NCI-H748 (cell line): Measurements from ENCODE around the gene TRIM26.
"Not testable (repeated sequence)": the region's sequence is repeated elsewhere in the genome, so short reads cannot be mapped to it uniquely, and the experiment has no call there.

Source experiments
- DNase-seq: peaks from one replicate; lab custom pipeline; 2025; ENCODE audit not compliant: unreplicated experiment; lab: John Stamatoyannopoulos, UW

The TRIM26 gene

DNA sequence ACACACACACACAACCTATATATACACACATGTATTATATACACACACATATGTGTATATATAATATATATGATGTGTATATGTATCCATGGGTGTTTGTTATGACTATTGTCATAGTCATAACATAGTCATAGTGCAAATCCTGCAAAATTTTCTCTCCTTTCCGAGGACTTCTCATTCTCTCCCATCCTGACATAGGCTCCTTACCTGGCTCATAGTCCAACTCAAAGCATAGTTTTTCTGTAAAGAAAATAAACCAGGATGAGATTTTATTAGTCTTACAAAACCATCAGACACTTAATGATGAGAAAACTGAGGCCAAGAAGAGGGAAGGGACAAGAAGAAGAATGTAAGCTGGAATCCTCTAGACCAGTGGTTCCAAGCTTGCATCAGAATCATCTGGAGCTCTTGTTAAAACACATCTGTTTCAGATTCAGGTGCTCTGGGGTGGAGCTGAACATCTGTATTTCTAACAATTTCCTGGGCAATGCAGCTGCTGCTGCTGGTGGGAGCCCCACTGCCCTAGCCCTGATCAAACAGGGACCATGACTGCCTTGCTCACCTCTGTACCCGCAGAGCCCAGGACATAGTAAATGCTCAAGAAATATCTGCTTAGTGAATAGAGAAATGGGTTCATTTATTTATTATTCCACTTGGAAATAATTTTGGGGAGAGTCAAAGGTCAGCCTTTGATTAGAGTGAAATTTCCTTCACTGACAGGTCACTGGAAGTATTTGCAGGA lies 57.5 kb downstream of the TRIM26 start:
- no peak for DNase-seq

DNA sequence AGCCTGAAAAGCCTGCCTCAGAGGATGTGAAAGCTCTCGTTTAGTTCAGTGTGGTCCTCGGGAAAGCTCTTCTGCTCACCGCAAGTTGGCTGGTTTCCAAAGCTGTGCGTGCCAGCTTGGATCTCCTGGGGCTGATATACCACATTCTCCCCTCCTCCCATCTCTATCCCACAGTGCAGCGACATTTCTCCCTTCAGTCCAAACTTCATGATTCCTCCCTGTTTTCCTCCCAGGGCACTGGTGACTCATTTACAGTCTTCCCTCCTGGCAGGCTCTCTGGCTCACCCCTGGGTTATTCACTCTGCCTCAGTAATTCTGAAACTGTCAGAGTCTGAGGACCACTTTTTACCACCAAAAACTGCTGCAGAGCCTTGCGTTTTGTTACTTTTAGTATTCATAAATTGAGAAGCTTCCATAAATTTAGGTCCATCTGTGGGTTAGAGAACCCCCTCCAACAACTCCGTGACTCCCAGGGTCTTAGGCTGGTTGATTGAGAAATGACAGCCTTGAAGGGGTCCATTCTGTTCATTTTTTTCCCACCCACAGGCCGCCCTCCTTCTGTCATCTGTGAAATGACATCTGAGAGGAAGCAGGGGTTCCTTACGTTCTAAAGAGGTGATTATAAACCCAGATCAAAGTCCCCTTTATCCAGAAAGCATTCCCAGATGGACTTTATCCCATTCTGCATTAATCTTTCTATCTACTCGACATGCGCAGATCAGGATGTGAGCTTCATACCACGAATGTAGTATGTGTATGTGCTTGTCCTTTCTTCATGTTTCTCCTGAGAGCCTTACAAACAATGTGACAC lies 58.3 kb downstream of the TRIM26 start:
- DNase-seq, result no peak

DNA sequence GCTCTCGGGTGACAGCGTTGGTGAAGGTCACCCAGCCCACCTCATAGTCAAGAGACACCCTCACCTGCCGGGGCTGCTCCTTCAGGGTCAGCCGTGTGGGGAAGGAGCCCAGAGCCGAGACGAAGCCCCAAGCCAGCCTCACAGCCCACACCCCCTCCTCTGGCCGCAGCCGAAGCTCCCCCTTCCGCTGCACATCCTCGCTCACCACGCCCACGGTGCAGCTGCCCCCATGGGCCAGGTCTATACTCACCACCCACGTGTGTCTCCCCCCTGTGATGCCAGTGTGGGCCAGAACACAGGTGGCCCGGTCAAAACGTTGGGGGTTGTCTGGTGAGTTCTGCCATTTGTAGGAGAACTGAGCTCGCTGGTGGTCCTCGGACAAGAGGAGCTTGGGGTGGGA lies 59.1 kb downstream of the TRIM26 start:
- DNase-seq, result no peak

DNA sequence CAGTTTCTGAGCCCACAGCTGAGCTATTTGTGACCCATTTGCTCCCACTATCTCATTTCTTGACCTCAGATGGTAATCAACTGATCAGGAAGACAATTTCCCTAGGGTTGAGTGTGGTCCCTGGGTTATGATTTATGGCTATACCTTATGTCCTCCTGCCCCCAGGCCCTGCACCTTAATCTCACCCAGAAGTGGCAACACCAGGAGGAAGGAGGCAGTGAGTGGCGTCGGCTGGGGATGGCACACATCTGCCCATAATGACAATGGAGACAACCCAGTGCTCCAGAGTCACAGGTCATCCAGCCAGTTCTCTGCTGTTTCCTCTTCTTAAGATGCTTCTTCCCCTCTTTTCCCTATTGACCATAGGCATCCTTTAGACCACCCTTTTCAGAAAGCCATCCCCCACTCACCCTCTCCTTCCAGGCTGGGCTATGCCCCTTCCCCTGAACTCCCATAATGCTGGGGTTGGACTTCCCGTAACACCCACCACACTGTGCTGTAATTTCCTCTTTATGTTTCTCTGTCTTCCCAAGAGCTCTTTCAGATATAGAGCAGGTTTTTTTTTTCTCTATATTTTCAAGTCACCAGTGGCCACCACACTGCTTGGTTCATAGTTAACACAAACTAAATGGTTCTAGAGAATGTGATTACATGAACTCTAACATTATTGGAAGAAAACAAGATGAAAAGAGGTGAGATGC lies 60.1 kb downstream of the TRIM26 start:
- DNase-seq, result no peak

DNA sequence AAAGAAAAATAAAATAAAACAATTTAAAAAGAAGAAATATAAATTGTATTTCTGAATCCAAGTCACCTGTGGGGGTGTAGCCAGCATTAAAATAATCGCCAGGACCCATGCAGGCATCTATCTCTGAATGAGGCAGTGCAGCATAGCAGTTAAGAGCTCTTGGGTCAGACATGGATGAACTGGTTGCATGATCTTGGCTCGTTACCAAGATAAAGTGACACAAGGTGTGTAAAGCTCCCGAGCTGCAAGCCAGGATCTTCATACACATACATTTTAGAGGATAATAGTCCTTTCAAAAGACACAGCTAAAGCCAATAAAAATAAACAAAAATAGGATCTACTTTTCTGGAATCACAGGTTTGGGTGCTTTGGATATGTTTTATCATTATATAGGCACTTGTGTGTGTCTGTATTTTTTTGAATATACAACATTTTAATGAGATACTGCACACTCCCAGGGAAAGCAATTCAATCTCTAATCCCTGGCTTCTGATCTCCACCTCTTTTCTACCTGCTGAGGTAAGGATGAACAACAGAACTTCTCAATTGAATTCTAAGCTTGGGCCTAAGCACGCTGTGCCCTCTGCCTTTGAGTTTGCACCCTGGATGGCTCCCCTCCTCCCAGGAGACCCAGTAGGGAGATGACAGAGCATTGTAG lies 61.1 kb downstream of the TRIM26 start:
- DNase-seq, result no peak

DNA sequence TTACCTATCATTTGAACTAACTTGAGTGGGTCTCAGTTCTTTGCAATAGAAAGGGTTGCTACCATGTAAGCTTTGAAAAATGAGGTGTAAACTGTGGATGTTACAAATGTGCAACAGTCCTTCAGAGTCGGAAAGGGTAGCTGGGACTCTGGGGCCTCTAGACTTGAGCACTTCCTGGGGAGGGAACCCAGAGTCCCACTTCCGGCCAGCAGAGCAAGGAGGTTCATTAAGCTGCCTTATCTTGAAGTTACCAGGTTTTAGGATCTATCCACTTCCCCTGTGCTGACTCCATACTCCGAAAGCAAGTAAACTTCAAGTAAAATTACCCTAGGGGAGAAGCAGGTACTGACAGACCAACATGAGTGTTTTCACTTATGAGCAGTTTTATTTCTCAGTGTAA lies 61.6 kb downstream of the TRIM26 start:
- DNase-seq, result no peak

DNA sequence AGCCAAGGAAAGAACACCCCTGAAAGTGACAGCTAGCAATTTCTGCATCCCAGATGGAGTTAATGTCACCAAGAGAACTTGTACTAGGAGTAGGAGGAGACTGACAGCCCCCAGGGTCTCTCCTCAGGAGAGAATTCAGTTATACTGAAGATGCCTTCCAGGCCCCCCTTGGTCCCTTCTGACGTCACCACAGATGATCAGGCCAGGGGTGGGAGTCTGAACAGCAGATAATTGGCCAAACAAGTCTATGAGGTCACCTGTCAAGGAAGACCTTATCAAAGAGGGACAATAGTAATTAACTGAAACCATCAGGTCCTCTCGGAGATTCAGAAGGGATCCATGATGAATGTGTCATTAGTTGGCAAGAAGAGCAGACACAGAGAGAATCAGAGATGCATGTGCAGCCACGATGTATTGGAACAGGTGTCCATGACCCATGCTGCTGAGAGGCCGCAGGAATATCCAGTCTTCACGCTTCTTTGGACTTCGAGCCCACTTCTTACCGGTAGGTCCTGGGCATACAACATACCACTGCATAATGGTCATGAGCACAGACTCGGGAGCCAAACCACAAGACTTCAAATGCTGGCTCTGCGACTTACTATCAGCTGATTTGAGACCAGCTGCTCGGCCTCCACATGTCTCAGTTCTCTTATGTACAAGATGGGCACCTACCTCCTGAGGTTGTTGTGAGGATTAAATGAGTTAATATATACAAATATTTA lies 62.4 kb downstream of the TRIM26 start:
- DNase-seq, result no peak

DNA sequence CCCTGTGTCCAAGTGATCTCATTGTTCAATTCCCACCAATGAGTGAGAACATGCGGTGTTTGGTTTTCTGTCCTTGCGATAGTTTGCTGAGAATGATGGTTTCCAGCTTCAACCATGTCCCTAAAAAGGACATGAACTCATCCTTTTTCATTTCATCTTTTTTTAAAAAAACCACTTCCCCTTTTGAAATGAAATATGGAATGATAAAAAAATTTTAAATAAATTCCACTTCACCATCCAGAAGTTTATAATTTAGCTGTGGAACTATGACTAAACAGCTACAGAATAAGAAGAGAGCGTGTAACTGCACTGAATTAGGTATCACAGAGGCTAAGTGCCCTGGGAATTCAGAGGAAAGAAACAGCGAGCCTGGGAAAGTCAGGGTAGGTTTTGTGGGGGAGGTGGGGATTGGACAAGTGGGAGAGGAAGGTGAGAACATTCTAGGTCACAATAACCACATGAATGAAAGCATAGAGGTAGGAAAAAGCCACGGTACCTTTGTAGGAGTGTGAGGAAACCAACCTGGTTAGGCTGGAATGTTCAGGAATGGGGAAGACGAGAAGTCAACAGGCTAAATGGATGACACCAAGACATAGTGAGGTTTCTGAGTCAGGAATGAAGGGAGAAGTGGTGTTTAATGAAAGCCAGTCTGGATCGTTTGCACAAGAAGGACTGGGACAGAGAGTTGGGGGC lies 63.2 kb downstream of the TRIM26 start:
- no peak for DNase-seq

DNA sequence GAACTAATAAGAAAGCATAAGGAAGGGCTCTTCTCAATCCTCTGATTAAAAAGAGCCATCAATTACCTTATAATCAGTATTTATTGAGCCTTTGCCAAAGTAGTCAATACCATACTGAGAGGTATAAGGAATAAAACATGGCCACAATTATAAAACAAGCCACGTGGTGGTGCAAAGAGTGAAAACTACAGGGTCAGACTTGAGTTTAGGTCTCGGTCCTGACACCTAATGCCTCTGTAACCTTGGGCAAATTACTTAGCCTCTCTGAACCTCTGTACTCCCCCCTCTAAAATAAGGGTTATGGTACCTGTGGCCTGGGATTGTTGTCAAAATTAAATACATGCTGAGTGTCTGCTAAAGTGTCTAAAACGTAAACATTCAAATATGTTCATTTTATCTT lies 64.0 kb downstream of the TRIM26 start:
- no peak for DNase-seq

DNA sequence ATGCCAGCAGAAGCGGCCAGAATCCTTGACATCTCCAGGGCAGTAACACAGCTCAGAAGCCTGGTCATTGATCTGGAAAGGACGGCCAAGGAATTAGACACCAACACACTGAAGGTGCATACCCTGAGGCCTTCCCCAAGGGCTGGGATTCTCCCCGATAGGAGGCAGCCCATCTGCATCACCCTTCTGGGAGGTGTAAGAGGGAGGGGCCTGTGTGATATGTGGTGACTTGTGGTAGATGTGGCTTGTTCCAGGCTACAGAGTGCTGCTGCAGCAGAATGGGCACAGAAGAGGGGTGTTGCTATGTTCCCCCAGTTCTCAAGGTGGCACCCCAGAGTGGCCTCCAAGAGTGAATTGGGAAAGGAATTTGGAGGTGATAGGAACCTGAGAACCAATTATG lies 66.1 kb downstream of the TRIM26 start:
- DNase-seq, result no peak

DNA sequence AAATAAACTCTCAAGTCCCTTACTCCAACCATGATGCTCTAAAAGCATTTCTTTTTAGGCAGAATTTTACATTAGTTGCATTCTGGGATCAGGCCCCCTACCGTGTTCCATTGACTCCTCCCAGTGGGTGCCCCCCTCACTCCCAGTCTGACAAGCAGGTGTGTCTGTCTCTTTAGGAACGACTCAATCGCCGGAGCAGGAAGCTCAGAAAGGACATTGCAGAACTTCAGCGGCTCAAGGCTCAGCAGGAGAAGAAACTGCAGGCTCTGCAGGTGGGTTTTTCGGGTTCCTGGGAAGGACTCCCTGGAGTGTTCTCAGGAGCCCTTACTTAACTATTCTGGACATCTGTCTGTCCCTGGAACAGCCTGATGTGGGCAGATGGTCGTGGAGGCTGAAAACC lies 67.4 kb downstream of the TRIM26 start:
- no peak for DNase-seq

DNA sequence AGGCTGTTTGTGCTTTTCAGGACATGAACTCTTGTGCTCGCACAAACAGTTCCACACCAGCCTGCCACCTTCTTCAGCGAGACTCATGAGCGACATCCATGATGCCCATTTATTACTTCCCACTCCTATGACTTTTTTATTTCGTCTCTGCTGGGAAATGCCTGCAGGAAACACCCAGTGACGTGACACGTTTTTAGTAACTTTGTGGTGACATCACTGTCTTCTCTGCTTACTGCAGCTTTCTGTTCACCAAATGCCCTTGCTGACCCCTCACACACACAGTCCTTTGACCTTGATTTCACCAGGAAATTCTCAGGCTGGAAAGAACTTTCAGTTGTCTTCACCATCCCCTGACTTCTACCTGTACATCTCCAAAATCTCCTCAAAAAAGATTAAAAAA lies 68.4 kb downstream of the TRIM26 start:
- no peak for DNase-seq

DNA sequence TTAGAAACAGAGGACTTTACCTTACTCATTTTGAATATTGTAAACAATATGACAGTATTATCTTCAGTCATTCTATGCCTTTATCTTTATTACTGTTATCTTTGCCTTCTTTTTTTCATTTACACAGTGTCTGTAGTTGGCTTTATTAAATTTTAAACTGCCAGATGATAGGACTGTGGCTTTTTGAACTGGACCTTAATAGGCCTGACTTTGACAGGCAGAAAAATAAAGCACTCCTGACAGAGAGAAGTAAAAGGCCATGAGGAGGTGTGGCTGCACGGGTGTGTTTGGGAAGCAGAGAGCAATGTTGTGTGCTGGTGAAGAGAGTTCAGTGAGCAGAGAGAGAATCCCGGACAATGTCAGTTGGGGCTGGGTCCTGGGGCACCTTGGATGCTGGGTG lies 69.4 kb downstream of the TRIM26 start:
- no peak for DNase-seq

DNA sequence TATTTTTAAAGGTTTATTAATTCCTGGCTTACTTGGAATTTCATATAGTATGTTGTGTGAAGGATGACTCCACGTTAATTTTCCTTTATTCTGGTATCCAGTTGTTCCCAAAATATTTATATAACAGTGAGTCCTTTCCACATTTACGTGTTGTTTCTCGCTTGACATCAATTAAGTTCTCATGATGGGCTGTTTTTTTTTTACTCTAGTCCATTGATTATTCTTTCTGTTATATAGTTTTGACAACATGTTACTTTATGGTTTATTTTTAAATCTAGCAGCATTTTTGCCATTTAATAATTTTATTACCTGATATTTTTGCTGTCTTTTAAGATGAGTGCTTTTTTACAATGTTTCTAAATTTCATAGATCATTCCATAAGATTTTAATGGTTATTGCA lies 70.5 kb downstream of the TRIM26 start:
- DNase-seq, result no peak

DNA sequence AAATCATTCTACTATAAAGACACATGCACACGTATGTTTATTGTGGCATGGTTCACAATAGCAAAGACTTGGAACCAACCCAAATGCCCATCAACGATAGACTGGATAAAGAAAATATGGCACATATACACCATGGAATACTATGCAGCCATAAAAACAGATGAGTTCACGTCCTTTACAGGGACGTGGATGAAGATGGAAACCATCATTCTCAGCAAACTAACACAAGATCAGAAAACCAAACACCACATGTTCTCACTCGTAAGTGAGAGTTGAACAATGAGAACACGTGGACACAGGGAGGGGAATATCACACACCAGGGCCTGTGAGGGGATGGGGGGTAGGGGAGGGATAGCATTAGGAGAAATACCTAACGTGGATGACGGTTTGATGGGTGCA lies 73.0 kb downstream of the TRIM26 start:
- DNase-seq, result not testable (repeated sequence)

DNA sequence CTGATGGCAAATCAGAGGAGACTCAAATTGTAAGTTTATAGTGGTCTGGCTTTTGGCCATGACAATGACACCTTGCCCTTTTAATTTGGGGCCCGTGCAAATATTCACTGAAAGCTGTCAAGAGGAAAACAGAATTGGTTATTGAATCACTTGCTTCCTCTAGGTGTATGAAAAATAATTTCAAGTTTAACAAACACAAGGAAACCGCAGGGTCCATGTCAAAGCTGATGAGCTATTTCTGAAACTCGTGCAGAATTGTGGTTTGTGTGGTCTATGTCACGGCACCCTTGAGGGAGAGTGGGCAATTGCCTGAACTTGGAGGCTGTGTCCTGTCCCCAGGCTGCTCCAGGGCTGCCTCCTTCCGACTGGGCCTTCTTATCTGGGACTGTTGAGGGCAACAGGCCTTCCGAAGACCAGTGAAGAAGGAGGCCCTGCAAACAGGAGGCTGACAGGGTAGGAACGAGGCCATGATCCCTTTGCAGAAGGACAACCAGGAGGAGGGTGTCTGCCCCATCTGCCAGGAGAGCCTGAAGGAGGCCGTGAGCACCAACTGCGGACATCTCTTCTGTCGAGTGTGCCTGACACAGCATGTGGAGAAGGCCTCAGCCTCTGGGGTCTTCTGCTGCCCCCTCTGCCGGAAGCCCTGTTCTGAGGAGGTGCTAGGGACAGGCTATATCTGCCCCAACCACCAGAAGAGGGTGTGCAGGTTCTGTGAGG lies 76.5 kb downstream of the TRIM26 start:
- no peak for DNase-seq

DNA sequence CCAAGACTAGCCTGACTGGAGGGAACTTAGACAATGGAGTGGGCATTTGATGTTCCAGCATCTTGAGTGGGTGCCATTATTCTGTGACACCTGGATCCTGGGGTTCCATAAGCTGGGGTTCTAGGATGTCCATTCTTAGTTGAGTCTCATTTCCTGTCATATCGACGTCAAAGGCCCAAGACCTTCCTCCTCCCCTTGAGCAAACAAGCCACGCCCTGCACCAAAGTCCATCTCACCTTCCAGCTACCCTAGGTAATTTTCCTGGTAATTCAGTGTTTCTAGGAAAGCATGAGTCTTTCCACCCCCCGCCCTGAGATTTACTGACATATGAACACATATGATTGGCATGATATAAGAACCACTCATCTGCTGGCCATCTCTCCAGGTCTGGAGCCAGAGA lies 77.4 kb downstream of the TRIM26 start, which contains the start of gene TRIM40:
Gene TRIM40, plus strand, starts transcription at position 384 of the 400 bp plus-strand sequence. CDS start 897 bp downstream, outside the sequence.
- DNase-seq, result no peak

DNA sequence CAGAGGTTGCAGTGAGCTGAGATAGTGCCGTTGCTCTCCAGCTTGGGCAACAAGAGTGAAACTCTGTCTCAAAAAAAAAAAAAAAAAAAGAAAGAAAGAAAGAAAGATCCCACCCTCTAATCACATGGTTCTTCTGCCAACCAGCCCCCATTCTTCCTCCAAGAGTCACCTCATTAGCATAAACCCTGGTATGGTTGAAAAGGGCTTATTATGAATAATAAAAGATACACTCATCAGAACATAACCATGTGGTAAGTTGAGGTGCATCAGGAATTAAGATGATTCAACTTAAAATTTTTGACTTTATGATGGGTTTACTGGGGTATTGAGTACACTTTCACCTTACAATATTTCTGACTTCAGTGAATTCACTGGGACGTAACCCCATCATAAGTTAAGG lies 78.1 kb downstream of the TRIM26 start:
- DNase-seq, result no peak
